Neural cell (in vitro differentiated cells): Measurements from ENCODE around the gene ZNF554. TPM values are rescaled to one million over a fixed set of nuclear protein-coding genes. Genes with fewer than 3 reads are reported as not detected.

Experiments used
- H2AFZ ChIP-seq: fragments of 200-600, 300-800 bp; sonication (generic), shearing (Covaris generic); 2 replicates; pipeline ENCODE4 v1.6.0; 2014; ENCODE audit warnings: low read depth, mild to moderate bottlenecking, antibody characterized with exemption, low read length, moderate library complexity
- H3F3A ChIP-seq: fragments of 200-600 bp; shearing (Covaris generic); 2 replicates; pipeline ENCODE4 v1.6.1; 2016; ENCODE audit warnings: mild to moderate bottlenecking, moderate library complexity, mixed read lengths, antibody characterized with exemption, low read length; ENCODE audit not compliant: insufficient read depth, poor library complexity, severe bottlenecking
- H3K27ac ChIP-seq: fragments of 200-600, 300-800 bp; sonication (generic), shearing (Covaris generic); 2 replicates; pipeline ENCODE4 v1.5.1; 2014; ENCODE audit warnings: mild to moderate bottlenecking, low read length, moderate library complexity
- H3K27me3 ChIP-seq: fragments of 300-800, 200-600 bp; sonication (generic), shearing (Covaris generic); 2 replicates; pipeline ENCODE4 v1.6.0; 2014; ENCODE audit warnings: mild to moderate bottlenecking, low read depth, low read length, moderate library complexity; ENCODE audit not compliant: insufficient read depth
- H3K36me3 ChIP-seq: fragments of 300-800, 200-600 bp; sonication (generic), shearing (Covaris generic); 2 replicates; pipeline ENCODE4 v1.5.1; 2014; ENCODE audit warnings: mild to moderate bottlenecking, antibody characterized with exemption, low read length, moderate library complexity; ENCODE audit not compliant: insufficient read depth
- H3K4me2 ChIP-seq: fragments of 300-800, 200-600 bp; sonication (generic), shearing (Covaris generic); 2 replicates; pipeline ENCODE4 v1.6.0; 2014; ENCODE audit warnings: mild to moderate bottlenecking, low read length
- H3K4me3 ChIP-seq: fragments of 300-800, 200-600 bp; sonication (generic), shearing (Covaris generic); 2 replicates; pipeline ENCODE4 v1.5.1; 2014; ENCODE audit warnings: mild to moderate bottlenecking, low read length, moderate library complexity
- H3K79me2 ChIP-seq: fragments of 200-600 bp; shearing (Covaris generic); replicated peaks from 2 replicates; pipeline ENCODE4 v1.6.0; 2014; ENCODE audit warnings: mild to moderate bottlenecking, low read length, moderate library complexity; ENCODE audit not compliant: insufficient read depth
- H3K9ac ChIP-seq: fragments of 300-800, 200-600 bp; sonication (generic), shearing (Covaris generic); 2 replicates; pipeline ENCODE4 v1.6.1; 2016; ENCODE audit warnings: mild to moderate bottlenecking, low read length, mixed read lengths
- H3K9me2 ChIP-seq: fragments of 200-600 bp; shearing (Covaris generic); 2 replicates; pipeline ENCODE4 v1.6.1; 2016; ENCODE audit warnings: mild to moderate bottlenecking, low read length, mixed read lengths; ENCODE audit not compliant: insufficient read depth
- H3K9me3 ChIP-seq: fragments of 200-600, 300-800 bp; sonication (generic), shearing (Covaris generic); 2 replicates; pipeline ENCODE4 v1.6.1; 2016; ENCODE audit warnings: mild to moderate bottlenecking, mixed run types, low read length, moderate library complexity, mixed read lengths
- H4K20me1 ChIP-seq: fragments of 200-600 bp; shearing (Covaris generic); 2 replicates; pipeline ENCODE4 v1.6.1; 2016; ENCODE audit warnings: mild to moderate bottlenecking, mixed run types; ENCODE audit not compliant: insufficient read depth
- CTCF ChIP-seq: fragments of 450-650 bp; IDR thresholded peaks from 2 replicates; pipeline ENCODE4 v1.5.1; 2014; ENCODE audit warnings: antibody characterized with exemption, mild to moderate bottlenecking, moderate library complexity; ENCODE audit not compliant: poor library complexity, severe bottlenecking
- EP300 ChIP-seq: fragments of 450-650 bp; conservative IDR thresholded peaks from 2 replicates; pipeline ENCODE4 v1.6.1; 2014; ENCODE audit warnings: antibody characterized with exemption, mild to moderate bottlenecking, moderate library complexity; ENCODE audit not compliant: poor library complexity, severe bottlenecking
- EZH2 ChIP-seq: fragments of 200-600, 300-800 bp; shearing (Covaris generic), sonication (generic); IDR thresholded peaks from 2 replicates; pipeline ENCODE4 v1.6.1; 2014; ENCODE audit warnings: antibody characterized with exemption, low read length, borderline replicate concordance, mild to moderate bottlenecking; ENCODE audit not compliant: insufficient read depth, poor library complexity, severe bottlenecking
- MXI1 ChIP-seq: fragments of 450-650 bp; conservative IDR thresholded peaks from 2 replicates; pipeline ENCODE4 v1.6.1; 2014; ENCODE audit warnings: antibody characterized with exemption, mild to moderate bottlenecking; ENCODE audit not compliant: poor library complexity, severe bottlenecking
- POLR2AphosphoS5 ChIP-seq: IDR thresholded peaks from 2 replicates; pipeline ENCODE4 v1.6.1; 2012
- RAD21 ChIP-seq: fragments of 450-650 bp; conservative IDR thresholded peaks from 2 replicates; pipeline ENCODE4 v1.6.1; 2014; ENCODE audit warnings: antibody characterized with exemption, mild to moderate bottlenecking, moderate library complexity
- REST ChIP-seq: IDR thresholded peaks from 2 replicates; pipeline ENCODE4 v1.6.1; 2012; ENCODE audit warnings: borderline replicate concordance
- SMC3 ChIP-seq: fragments of 450-650 bp; conservative IDR thresholded peaks from 2 replicates; pipeline ENCODE4 v1.6.1; 2014; ENCODE audit warnings: antibody characterized with exemption, mild to moderate bottlenecking, moderate library complexity; ENCODE audit not compliant: poor library complexity
- TAF1 ChIP-seq: IDR thresholded peaks from 2 replicates; pipeline ENCODE4 v1.6.1; 2012; ENCODE audit warnings: low read depth
- polyA plus RNA-seq: library from polyadenylated mRNA; depleted of rRNA; stranded (reverse); fragments of >200 nt; gene quantifications from 2 replicates; pipeline ENCODE4 v1.2.3, GENCODE V29; 2014

Gene ZNF554
- polyA plus RNA-seq, 1 donor from 2014 or later = 22.5 TPM

GRCh38 chr19:2771786-2772674 is 47.6 kb upstream of the ZNF554 start:
- H4K20me1 ChIP-seq = no peaks in the 10 kb centered on the region
- no peak for TF ChIP-seq MXI1
- no peak for TF ChIP-seq TAF1
- no peak for TF ChIP-seq CTCF
- TF ChIP-seq EP300 = no peak
- TF ChIP-seq POLR2AphosphoS5 = no peak
- TF ChIP-seq RAD21 = no peak
- TF ChIP-seq REST = no peak
- no peak for TF ChIP-seq SMC3
- TF ChIP-seq EZH2 = no peak
- peaks cover 30% of the 10 kb centered on the region for H3K79me2 ChIP-seq
- no peak overlapping the region for H3K9ac ChIP-seq
- H3K9me2 ChIP-seq = no peaks in the 10 kb centered on the region
- no peaks in the 10 kb centered on the region for H3K36me3 ChIP-seq
- H3K27ac ChIP-seq = no peak overlapping the region
- no peaks in the 10 kb centered on the region for H3K27me3 ChIP-seq
- H3F3A ChIP-seq = no peaks in the 10 kb centered on the region
- no peaks in the 10 kb centered on the region for H3K9me3 ChIP-seq
- H3K4me2 ChIP-seq = no peak overlapping the region
- no peak overlapping the region for H2AFZ ChIP-seq
- H3K4me3 ChIP-seq = no peak overlapping the region

- Histone ChIP-seq H3K9me3 (no peaks in the 10 kb centered on the region), H2AFZ (no peak overlapping the region), H3K9me2 (no peaks in the 10 kb centered on the region), H3K4me2 (no peak overlapping the region), H3K27me3 (no peaks in the 10 kb centered on the region), H3K27ac (no peak overlapping the region), H3K79me2 (peaks cover 49% of the 10 kb centered on the region), H3K4me3 (no peak overlapping the region), H3F3A (no peaks in the 10 kb centered on the region), H3K36me3 (no peaks in the 10 kb centered on the region), H4K20me1 (no peaks in the 10 kb centered on the region), H3K9ac (no peak overlapping the region)
- TF ChIP-seq POLR2AphosphoS5 = no peak
These were observed 45.5 kb upstream of the ZNF554 start for GRCh38 chr19:2774083-2774679.
